Endothelial cell of umbilical vein (primary cell): ENCODE results near the gene PDE4B. TPM values are rescaled to one million over a fixed set of nuclear protein-coding genes. Genes with fewer than 3 reads are reported as not detected.

Experiments
- BruUV-seq: library from RNA; stranded (reverse); fragments of 400-500 nt; replicated peaks from 2 replicates; lab custom pipeline; 2021; lab: Mats Ljungman, UMichigan
- CTCF ChIA-PET: fragments of 300-600, 350-600 bp; sonication (Branson Sonifier 250); formaldehyde crosslinking; loops from one replicate; lab custom pipeline; 2021; ENCODE audit warnings: antibody characterized with exemption, inconsistent platforms; lab: Charles Lee
- POLR2A ChIA-PET: fragments of 300-600, 350-600 bp; sonication (Branson Sonifier 250); formaldehyde crosslinking; loops from one replicate; lab custom pipeline; 2021; ENCODE audit warnings: antibody characterized with exemption, inconsistent platforms; lab: Charles Lee
- DNase-seq: peaks from one replicate; pipeline ENCODE4 v3.0.0-alpha.2; 2011; ENCODE audit warnings: low read depth, low spot score
- FAIRE-seq: peaks from 2 replicates; lab custom pipeline; 2011; peaks lifted over from hg19 to GRCh38; lab: Jason Lieb, UNC
- H2AFZ ChIP-seq: 2 replicates; pipeline ENCODE4 v1.6.0; 2012; ENCODE audit warnings: low read depth, low read length, control low read depth, inconsistent platforms
- H3K27ac ChIP-seq: 2 replicates; pipeline ENCODE4 v1.5.1; 2011; ENCODE audit warnings: low read depth, mild to moderate bottlenecking, control low read depth, low read length, moderate library complexity; ENCODE audit not compliant: insufficient read depth
- H3K27me3 ChIP-seq, 2 experiments: 2 replicates each; pipeline versions ENCODE4 v1.6.0 to v1.6.1; 2011; ENCODE audit warnings: low read length in 2 of 2, mixed read lengths in 1 of 2; ENCODE audit not compliant: control insufficient read depth in 2 of 2, insufficient read depth in 2 of 2
- H3K36me3 ChIP-seq, 2 experiments: 2 replicates in 1 of 2; 3 replicates in 1 of 2; pipeline ENCODE4 v1.5.1; 2011; ENCODE audit warnings: low read length in 2 of 2, mild to moderate bottlenecking in 1 of 2, moderate library complexity in 1 of 2; ENCODE audit not compliant: control insufficient read depth in 2 of 2, insufficient read depth in 2 of 2; ENCODE audit errors: extremely low read depth in 1 of 2
- H3K4me1 ChIP-seq: 3 replicates; pipeline ENCODE4 v1.5.1; 2011; ENCODE audit warnings: mild to moderate bottlenecking, low read length; ENCODE audit not compliant: control insufficient read depth, insufficient read depth; ENCODE audit errors: extremely low read depth
- H3K4me2 ChIP-seq: 2 replicates; pipeline ENCODE4 v1.6.1; 2011; ENCODE audit warnings: low read length, control low read depth, mixed read lengths; ENCODE audit not compliant: insufficient read depth
- H3K4me3 ChIP-seq, 3 experiments: fragments of 200-600 bp in 1 of 3; sonication (generic), shearing (Covaris generic) in 1 of 3; replicated peaks in 1 of 3; 2 replicates each; pipeline ENCODE4 v1.5.1; 2011 to 2016; ENCODE audit warnings: control low read depth in 3 of 3, low read length in 3 of 3, mild to moderate bottlenecking in 2 of 3, inconsistent platforms in 1 of 3, low read depth in 1 of 3, moderate library complexity in 1 of 3; ENCODE audit not compliant: insufficient read depth in 1 of 3
- H3K79me2 ChIP-seq: 2 replicates; pipeline ENCODE4 v1.6.0; 2012; ENCODE audit warnings: low read length, inconsistent platforms; ENCODE audit not compliant: control insufficient read depth, insufficient read depth
- H3K9ac ChIP-seq: replicated peaks from 2 replicates; pipeline ENCODE3; 2011; ENCODE audit warnings: low read length, control low read depth; ENCODE audit not compliant: insufficient read depth; ENCODE audit errors: extremely low read depth
- H3K9me1 ChIP-seq: replicated peaks from 3 replicates; pipeline ENCODE4 v1.6.0; 2011; ENCODE audit warnings: mild to moderate bottlenecking, low read length; ENCODE audit not compliant: control insufficient read depth, insufficient read depth; ENCODE audit errors: extremely low read depth
- H3K9me3 ChIP-seq: replicated peaks from 2 replicates; pipeline ENCODE4 v1.5.1; 2012; ENCODE audit warnings: low read length, inconsistent platforms; ENCODE audit not compliant: control insufficient read depth, insufficient read depth
- H4K20me1 ChIP-seq: replicated peaks from 2 replicates; pipeline ENCODE3; 2011; ENCODE audit warnings: mild to moderate bottlenecking, low read length; ENCODE audit not compliant: control insufficient read depth, insufficient read depth; ENCODE audit errors: extremely low read depth
- CTCF ChIP-seq, 2 donors: IDR thresholded peaks; 1 replicate in 1 of 2; 2 replicates in 1 of 2; pipeline ENCODE4 v1.5.1; 2011; ENCODE audit warnings: low read length in 2 of 2, mild to moderate bottlenecking in 2 of 2, moderate library complexity in 2 of 2, control low read depth in 1 of 2, inconsistent platforms in 1 of 2, low read depth in 1 of 2; ENCODE audit not compliant: insufficient read depth in 1 of 2; ENCODE audit errors: extremely low read depth in 1 of 2
- EZH2 ChIP-seq: IDR thresholded peaks from 2 replicates; pipeline ENCODE4 v1.6.1; 2012; ENCODE audit warnings: borderline replicate concordance, low read depth, mild to moderate bottlenecking, moderate library complexity, low read length, inconsistent platforms; ENCODE audit not compliant: severe bottlenecking
- FOS ChIP-seq: IDR thresholded peaks from 2 replicates; pipeline ENCODE4 v1.6.1; 2011; ENCODE audit warnings: mild to moderate bottlenecking, low read length, moderate library complexity, borderline replicate concordance; ENCODE audit not compliant: insufficient read depth
- GATA2 ChIP-seq: IDR thresholded peaks from 2 replicates; pipeline ENCODE4 v1.7.0; 2011; ENCODE audit warnings: low read depth, mild to moderate bottlenecking, moderate library complexity, mixed read lengths, low read length; ENCODE audit not compliant: insufficient read length, insufficient read depth
- JUN ChIP-seq: IDR thresholded peaks from 2 replicates; pipeline ENCODE4 v1.6.1; 2011; ENCODE audit warnings: borderline replicate concordance, low read depth; ENCODE audit not compliant: insufficient read length, insufficient read depth
- MAX ChIP-seq: IDR thresholded peaks from 2 replicates; pipeline ENCODE4 v1.6.1; 2011; ENCODE audit not compliant: insufficient read depth, insufficient read length
- MYC ChIP-seq: IDR thresholded peaks from one replicate; pipeline ENCODE4 v1.6.1; 2011; ENCODE audit warnings: mild to moderate bottlenecking, low read depth, low read length
- POLR2A ChIP-seq: IDR thresholded peaks from 2 replicates; pipeline ENCODE4 v1.6.1; 2012; ENCODE audit warnings: low read depth, mild to moderate bottlenecking, control low read depth, low read length
- POLR2AphosphoS5 ChIP-seq: IDR thresholded peaks from 2 replicates; pipeline ENCODE4 v1.6.1; 2012; ENCODE audit warnings: low read depth, mild to moderate bottlenecking, control low read depth, low read length, moderate library complexity; ENCODE audit not compliant: insufficient read depth
- dilution Hi-C: fragments of 300-500 bp; cut with MboI; formaldehyde crosslinking; loops from one replicate; pipeline ENCODE4 v1.15.0; 2019; ENCODE audit warnings: low sequenced_read_pairs; ENCODE audit not compliant: extremely low pct_ligation_motif_present
- intact Hi-C: fragments of 100-400 bp; cut with micrococcal nuclease; formaldehyde crosslinking; loops from one replicate; pipeline ENCODE4 v1.10.0; 2022
- polyA plus RNA-seq, 4 experiments: library from polyadenylated mRNA; depleted of rRNA in 3 of 4; stranded (reverse) in 3 of 4; unstranded in 1 of 4; fragments of >200 nt; gene quantifications; 2 replicates each; pipeline versions ENCODE4 v1.2.1 to v1.2.3, GENCODE V29; 2011 to 2012; ENCODE audit warnings: missing spikeins in 1 of 4
- total RNA-seq: library from RNA; stranded (reverse); gene quantifications from 2 replicates; pipeline ENCODE4 v1.2.3, GENCODE V29; 2021

The PDE4B gene
- total and polyA plus RNA-seq, 2 donors (not counting 3 experiments of a cell fraction or from before 2014, with no cell fraction given): 63.5 to 69.8 TPM

GRCh38 chr1:65940126-65940525, 147.4 kb downstream of the PDE4B start:
- Histone ChIP-seq H3K27ac (no peak overlapping the region), H2AFZ (no peak overlapping the region), H3K4me3 (no peak overlapping the region), H3K9me3 (no peaks in the 10 kb centered on the region), H3K4me2 (no peak overlapping the region), H3K4me1 (no peaks in the 10 kb centered on the region), H3K9me1 (no peaks in the 10 kb centered on the region), H4K20me1 (no peaks in the 10 kb centered on the region), H3K36me3 (no peaks in the 10 kb centered on the region), H3K79me2 (no peaks in the 10 kb centered on the region), H3K27me3 (no peaks in the 10 kb centered on the region), H3K9ac (no peak overlapping the region)
- DNase-seq (no peak), FAIRE-seq (no peak)
- BruUV-seq: no TSS peak
- dilution Hi-C loops: no loop called here
- intact Hi-C loops: no loop called here
- no peak for TF ChIP-seq MYC
- TF ChIP-seq FOS: no peak
- no peak for TF ChIP-seq CTCF (IDR thresholded peaks at IDR 0.05; ENCODE audit: extremely low read depth in 1 of 2, insufficient read depth in 1 of 2, low read depth in 1 of 2, low read length in 2 of 2)
- no peak for TF ChIP-seq POLR2A
- no peak for TF ChIP-seq GATA2
- TF ChIP-seq POLR2AphosphoS5: no peak
- no peak for TF ChIP-seq MAX
- TF ChIP-seq JUN: no peak
- no peak for TF ChIP-seq EZH2
- CTCF ChIA-PET: interaction anchor here (1.4 kb wide), 1 partner anchor 24 kb away, joined by 3 read pairs; no protein-coding TSS in a partner anchor
- POLR2A ChIA-PET: no interaction called here
